HepG2 (cell line): ENCODE measurements around the gene MARF1. TPM values are rescaled to one million over a fixed set of nuclear protein-coding genes. Genes with fewer than 3 reads are reported as not detected.

Source experiments
- AHR ChIP-seq: IDR thresholded peaks from 2 replicates; pipeline ENCODE4 v1.6.1; 2018; ENCODE audit warnings: missing genetic modification reagents, missing compliant biosample characterization
- HNRNPL ChIP-seq: fragments of 200-400 bp; formaldehyde crosslinking; IDR thresholded peaks from 2 replicates; pipeline ENCODE4 v1.6.1; 2017; ENCODE audit warnings: mild to moderate bottlenecking, low read depth, low read length
- POGZ ChIP-seq: sonication (generic); formaldehyde crosslinking; IDR thresholded peaks from 2 replicates; pipeline ENCODE4 v1.4.0; 2020; ENCODE audit warnings: mild to moderate bottlenecking, missing genetic modification reagents
- SIN3B ChIP-seq: fragments of 150-350 bp; IDR thresholded peaks from 2 replicates; pipeline ENCODE4 v1.6.1; 2014; ENCODE audit warnings: low read length
- SP5 ChIP-seq: IDR thresholded peaks from 2 replicates; pipeline ENCODE4 v1.6.1; 2016; ENCODE audit warnings: low read depth, borderline replicate concordance
- ZFX ChIP-seq: sonication (generic); formaldehyde crosslinking; IDR thresholded peaks from 2 replicates; pipeline ENCODE4 v1.4.0; 2020; ENCODE audit warnings: mild to moderate bottlenecking, low read depth, missing genetic modification reagents, moderate library complexity
- ZNF326 ChIP-seq: sonication (generic); formaldehyde crosslinking; IDR thresholded peaks from 2 replicates; pipeline ENCODE4 v1.4.0; 2020; ENCODE audit warnings: missing genetic modification reagents, borderline replicate concordance
- ZNF331 ChIP-seq: sonication (generic); formaldehyde crosslinking; IDR thresholded peaks from 2 replicates; pipeline ENCODE4 v1.4.0; 2020; ENCODE audit warnings: missing genetic modification reagents
- ZNF761 ChIP-seq: sonication (generic); formaldehyde crosslinking; conservative IDR thresholded peaks from 2 replicates; pipeline ENCODE4 v1.4.0; 2020; ENCODE audit warnings: mild to moderate bottlenecking, missing genetic modification reagents
- polyA plus RNA-seq, 8 experiments: library from polyadenylated mRNA; depleted of rRNA in 3 of 8; stranded (reverse) in 7 of 8; unstranded in 1 of 8; fragments of >200 nt; fragmentation: Illumina TruSeq in 4 of 8; extraction: Trizol in 4 of 8; gene quantifications; 2 replicates each; pipeline versions ENCODE4 v1.2.1 to v1.2.3, GENCODE V29; 2011 to 2016; ENCODE audit warnings: low read depth in 4 of 8, missing spikeins in 1 of 8, mixed read lengths in 1 of 8; ENCODE audit not compliant: insufficient read depth in 1 of 8
- total RNA-seq, 5 experiments: library from RNA; depleted of rRNA; stranded (reverse); fragments of >200 nt; fragmentation: Illumina TruSeq; extraction: Trizol; gene quantifications; 2 replicates each; pipeline ENCODE4 v1.2.3, GENCODE V29; 2016; ENCODE audit warnings: low read depth in 1 of 5
- TF ChIP-seq, protein P1 (sequence below): IDR thresholded peaks from 2 replicates; pipeline ENCODE4 v1.6.1; 2018; ENCODE audit warnings: missing genetic modification reagents
- TF ChIP-seq, protein P2 (sequence below): sonication (generic); formaldehyde crosslinking; IDR thresholded peaks from 2 replicates; pipeline ENCODE4 v1.4.0; 2020; ENCODE audit warnings: mild to moderate bottlenecking, missing genetic modification reagents
- TF ChIP-seq, protein P3 (sequence below): sonication (generic); formaldehyde crosslinking; IDR thresholded peaks from 2 replicates; pipeline ENCODE4 v1.5.0; 2020; ENCODE audit warnings: mild to moderate bottlenecking, missing genetic modification reagents
- TF ChIP-seq, protein P4 (sequence below): sonication (generic); formaldehyde crosslinking; IDR thresholded peaks from 2 replicates; pipeline ENCODE4 v1.4.0; 2020; ENCODE audit warnings: mild to moderate bottlenecking, low read depth, missing genetic modification reagents
- TF ChIP-seq, protein P5 (sequence below): sonication (generic); formaldehyde crosslinking; IDR thresholded peaks from 2 replicates; pipeline ENCODE4 v1.5.1; 2020; ENCODE audit warnings: missing genetic modification reagents, mild to moderate bottlenecking, borderline replicate concordance
- TF ChIP-seq, protein P6 (sequence below): sonication (generic); formaldehyde crosslinking; IDR thresholded peaks from 2 replicates; pipeline ENCODE4 v1.8.0; 2022; ENCODE audit warnings: mild to moderate bottlenecking, missing genetic modification reagents; ENCODE audit not compliant: insufficient replicate concordance
- TF ChIP-seq, protein P7 (sequence below): sonication (generic); formaldehyde crosslinking; IDR thresholded peaks from 2 replicates; pipeline ENCODE4 v1.5.1; 2020; ENCODE audit warnings: mild to moderate bottlenecking, missing genetic modification reagents, borderline replicate concordance

MARF1 gene
- total and polyA plus RNA-seq, 2 of the 13 experiments (the other 11 are each of a cell fraction or from before 2014, with no cell fraction given), result 8.7 to 20.7 TPM

DNA sequence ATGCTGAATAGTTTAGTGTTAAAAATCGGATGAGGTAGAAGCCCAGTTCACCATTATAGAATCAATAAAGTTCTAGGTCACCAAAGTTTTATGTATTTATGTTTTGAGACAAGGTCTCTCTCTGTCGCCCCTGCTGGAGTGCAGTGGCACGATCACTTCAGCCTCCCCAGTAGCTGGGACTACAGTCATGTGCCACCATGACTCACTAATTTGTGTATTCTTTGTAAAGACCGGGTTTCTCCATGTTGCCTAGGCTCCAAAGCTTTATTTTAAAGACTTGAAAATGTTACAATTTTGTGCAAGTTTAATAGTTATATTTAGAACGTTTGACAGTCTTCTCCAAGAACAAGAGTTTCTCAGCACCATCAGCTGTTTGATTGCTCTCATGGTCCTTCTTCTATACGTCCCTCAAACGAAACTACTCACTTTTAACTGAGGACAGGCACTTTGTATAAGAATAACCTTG is 39.2 kb upstream of the MARF1 start (continued):
- TF ChIP-seq, protein P1, sequence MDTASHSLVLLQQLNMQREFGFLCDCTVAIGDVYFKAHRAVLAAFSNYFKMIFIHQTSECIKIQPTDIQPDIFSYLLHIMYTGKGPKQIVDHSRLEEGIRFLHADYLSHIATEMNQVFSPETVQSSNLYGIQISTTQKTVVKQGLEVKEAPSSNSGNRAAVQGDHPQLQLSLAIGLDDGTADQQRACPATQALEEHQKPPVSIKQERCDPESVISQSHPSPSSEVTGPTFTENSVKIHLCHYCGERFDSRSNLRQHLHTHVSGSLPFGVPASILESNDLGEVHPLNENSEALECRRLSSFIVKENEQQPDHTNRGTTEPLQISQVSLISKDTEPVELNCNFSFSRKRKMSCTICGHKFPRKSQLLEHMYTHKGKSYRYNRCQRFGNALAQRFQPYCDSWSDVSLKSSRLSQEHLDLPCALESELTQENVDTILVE (CRISPR knock-in tag), result peak; percentile 58; the same call in 1 of the 2 replicates
- TF ChIP-seq, protein P2, sequence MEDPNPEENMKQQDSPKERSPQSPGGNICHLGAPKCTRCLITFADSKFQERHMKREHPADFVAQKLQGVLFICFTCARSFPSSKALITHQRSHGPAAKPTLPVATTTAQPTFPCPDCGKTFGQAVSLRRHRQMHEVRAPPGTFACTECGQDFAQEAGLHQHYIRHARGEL (CRISPR knock-in tag), result no peak
- TF ChIP-seq, protein P3, sequence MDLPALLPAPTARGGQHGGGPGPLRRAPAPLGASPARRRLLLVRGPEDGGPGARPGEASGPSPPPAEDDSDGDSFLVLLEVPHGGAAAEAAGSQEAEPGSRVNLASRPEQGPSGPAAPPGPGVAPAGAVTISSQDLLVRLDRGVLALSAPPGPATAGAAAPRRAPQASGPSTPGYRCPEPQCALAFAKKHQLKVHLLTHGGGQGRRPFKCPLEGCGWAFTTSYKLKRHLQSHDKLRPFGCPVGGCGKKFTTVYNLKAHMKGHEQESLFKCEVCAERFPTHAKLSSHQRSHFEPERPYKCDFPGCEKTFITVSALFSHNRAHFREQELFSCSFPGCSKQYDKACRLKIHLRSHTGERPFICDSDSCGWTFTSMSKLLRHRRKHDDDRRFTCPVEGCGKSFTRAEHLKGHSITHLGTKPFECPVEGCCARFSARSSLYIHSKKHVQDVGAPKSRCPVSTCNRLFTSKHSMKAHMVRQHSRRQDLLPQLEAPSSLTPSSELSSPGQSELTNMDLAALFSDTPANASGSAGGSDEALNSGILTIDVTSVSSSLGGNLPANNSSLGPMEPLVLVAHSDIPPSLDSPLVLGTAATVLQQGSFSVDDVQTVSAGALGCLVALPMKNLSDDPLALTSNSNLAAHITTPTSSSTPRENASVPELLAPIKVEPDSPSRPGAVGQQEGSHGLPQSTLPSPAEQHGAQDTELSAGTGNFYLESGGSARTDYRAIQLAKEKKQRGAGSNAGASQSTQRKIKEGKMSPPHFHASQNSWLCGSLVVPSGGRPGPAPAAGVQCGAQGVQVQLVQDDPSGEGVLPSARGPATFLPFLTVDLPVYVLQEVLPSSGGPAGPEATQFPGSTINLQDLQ (CRISPR knock-in tag), result no peak
- TF ChIP-seq ZNF761 (CRISPR knock-in tag), result no peak
- TF ChIP-seq, protein P4, sequence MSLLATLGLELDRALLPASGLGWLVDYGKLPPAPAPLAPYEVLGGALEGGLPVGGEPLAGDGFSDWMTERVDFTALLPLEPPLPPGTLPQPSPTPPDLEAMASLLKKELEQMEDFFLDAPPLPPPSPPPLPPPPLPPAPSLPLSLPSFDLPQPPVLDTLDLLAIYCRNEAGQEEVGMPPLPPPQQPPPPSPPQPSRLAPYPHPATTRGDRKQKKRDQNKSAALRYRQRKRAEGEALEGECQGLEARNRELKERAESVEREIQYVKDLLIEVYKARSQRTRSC (CRISPR knock-in tag), result no peak
- TF ChIP-seq ZNF331 (CRISPR knock-in tag), result peak; percentile 23; the same call in 1 of the 2 replicates
- TF ChIP-seq, protein P5, sequence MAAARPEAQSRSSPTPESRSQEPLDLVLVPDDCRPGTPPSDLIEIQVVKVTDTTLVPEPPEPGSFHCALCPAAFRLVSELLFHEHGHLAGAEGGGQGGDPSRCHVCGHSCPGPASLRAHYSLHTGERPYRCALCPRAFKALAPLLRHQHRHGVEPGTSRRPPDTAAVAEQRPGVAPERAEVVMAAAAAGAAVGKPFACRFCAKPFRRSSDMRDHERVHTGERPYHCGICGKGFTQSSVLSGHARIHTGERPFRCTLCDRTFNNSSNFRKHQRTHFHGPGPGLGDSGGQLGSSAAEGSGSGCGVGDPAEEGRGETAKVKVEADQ (CRISPR knock-in tag), result 0 out of 2 replicates have a peak, but pooled peaks have one; percentile 20
- TF ChIP-seq, protein P6, sequence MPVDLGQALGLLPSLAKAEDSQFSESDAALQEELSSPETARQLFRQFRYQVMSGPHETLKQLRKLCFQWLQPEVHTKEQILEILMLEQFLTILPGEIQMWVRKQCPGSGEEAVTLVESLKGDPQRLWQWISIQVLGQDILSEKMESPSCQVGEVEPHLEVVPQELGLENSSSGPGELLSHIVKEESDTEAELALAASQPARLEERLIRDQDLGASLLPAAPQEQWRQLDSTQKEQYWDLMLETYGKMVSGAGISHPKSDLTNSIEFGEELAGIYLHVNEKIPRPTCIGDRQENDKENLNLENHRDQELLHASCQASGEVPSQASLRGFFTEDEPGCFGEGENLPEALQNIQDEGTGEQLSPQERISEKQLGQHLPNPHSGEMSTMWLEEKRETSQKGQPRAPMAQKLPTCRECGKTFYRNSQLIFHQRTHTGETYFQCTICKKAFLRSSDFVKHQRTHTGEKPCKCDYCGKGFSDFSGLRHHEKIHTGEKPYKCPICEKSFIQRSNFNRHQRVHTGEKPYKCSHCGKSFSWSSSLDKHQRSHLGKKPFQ (CRISPR knock-in tag), result peak; percentile 70
- no peak for TF ChIP-seq SP5
- TF ChIP-seq SIN3B, result no peak
- no peak for TF ChIP-seq AHR (CRISPR knock-in tag)
- TF ChIP-seq, protein P7, sequence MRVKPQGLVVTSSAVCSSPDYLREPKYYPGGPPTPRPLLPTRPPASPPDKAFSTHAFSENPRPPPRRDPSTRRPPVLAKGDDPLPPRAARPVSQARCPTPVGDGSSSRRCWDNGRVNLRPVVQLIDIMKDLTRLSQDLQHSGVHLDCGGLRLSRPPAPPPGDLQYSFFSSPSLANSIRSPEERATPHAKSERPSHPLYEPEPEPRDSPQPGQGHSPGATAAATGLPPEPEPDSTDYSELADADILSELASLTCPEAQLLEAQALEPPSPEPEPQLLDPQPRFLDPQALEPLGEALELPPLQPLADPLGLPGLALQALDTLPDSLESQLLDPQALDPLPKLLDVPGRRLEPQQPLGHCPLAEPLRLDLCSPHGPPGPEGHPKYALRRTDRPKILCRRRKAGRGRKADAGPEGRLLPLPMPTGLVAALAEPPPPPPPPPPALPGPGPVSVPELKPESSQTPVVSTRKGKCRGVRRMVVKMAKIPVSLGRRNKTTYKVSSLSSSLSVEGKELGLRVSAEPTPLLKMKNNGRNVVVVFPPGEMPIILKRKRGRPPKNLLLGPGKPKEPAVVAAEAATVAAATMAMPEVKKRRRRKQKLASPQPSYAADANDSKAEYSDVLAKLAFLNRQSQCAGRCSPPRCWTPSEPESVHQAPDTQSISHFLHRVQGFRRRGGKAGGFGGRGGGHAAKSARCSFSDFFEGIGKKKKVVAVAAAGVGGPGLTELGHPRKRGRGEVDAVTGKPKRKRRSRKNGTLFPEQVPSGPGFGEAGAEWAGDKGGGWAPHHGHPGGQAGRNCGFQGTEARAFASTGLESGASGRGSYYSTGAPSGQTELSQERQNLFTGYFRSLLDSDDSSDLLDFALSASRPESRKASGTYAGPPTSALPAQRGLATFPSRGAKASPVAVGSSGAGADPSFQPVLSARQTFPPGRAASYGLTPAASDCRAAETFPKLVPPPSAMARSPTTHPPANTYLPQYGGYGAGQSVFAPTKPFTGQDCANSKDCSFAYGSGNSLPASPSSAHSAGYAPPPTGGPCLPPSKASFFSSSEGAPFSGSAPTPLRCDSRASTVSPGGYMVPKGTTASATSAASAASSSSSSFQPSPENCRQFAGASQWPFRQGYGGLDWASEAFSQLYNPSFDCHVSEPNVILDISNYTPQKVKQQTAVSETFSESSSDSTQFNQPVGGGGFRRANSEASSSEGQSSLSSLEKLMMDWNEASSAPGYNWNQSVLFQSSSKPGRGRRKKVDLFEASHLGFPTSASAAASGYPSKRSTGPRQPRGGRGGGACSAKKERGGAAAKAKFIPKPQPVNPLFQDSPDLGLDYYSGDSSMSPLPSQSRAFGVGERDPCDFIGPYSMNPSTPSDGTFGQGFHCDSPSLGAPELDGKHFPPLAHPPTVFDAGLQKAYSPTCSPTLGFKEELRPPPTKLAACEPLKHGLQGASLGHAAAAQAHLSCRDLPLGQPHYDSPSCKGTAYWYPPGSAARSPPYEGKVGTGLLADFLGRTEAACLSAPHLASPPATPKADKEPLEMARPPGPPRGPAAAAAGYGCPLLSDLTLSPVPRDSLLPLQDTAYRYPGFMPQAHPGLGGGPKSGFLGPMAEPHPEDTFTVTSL, result peak; percentile 0; the same call in 1 of the 2 replicates
- no peak for TF ChIP-seq ZFX (CRISPR knock-in tag)
- no peak for TF ChIP-seq ZNF326 (CRISPR knock-in tag)
- TF ChIP-seq HNRNPL, result no peak
- TF ChIP-seq POGZ, result no peak; the same call in 1 of the 2 replicates
